Measurements from ENCODE around the gene ATAT1. TPM values are rescaled to one million over a fixed set of nuclear protein-coding genes. Genes with fewer than 3 reads are reported as not detected.

The ATAT1 gene
- total and polyA plus RNA-seq, 10 of the 15 experiments (the other 5 are each of a cell fraction or from before 2014, with no cell fraction given): 1.1 to 14.2 (median 6.9) TPM

GRCh38 chr6:30601815-30602641, 24.6 kb upstream of the ATAT1 start:
- RAD21 ChIA-PET (ENCODE audit: unreplicated experiment): no interaction called here
- Histone ChIP-seq H3K79me2 (ENCODE audit: control insufficient read depth, insufficient read depth, low read length) (no peaks in the 10 kb centered on the region), H3K36me3 (ENCODE audit: control insufficient read depth in 2 of 2, insufficient read depth in 2 of 2, low read length in 1 of 2) (peaks cover 32 to 38% of the 10 kb centered on the region in 2 experiments), H3K4me1 (ENCODE audit: control insufficient read depth, insufficient read depth, low read length) (no peaks in the 10 kb centered on the region; the same call in 1 of the 2 replicates), H4K20me1 (ENCODE audit: control insufficient read depth, insufficient read depth) (peaks cover 3% of the 10 kb centered on the region; the same call in 1 of the 2 replicates), H3K4me3 (no peak overlapping the region), H2AFZ (ENCODE audit: control insufficient read depth, low read depth, low read length) (no peak overlapping the region), H3K27me3 (replicated peaks in 1 of 2; ENCODE audit: control insufficient read depth in 2 of 2, insufficient read depth in 2 of 2, low read length in 1 of 2) (no peaks in the 10 kb centered on the region), H3K27ac (ENCODE audit: control insufficient read depth, insufficient read depth) (no peak overlapping the region), H3K9me3 (replicated peaks; ENCODE audit: control insufficient read depth, insufficient read depth, low read length) (no peaks in the 10 kb centered on the region), H3K4me2 (ENCODE audit: control insufficient read depth, insufficient read depth) (no peak overlapping the region), H3K9ac (ENCODE audit: control insufficient read depth, insufficient read depth, low read length) (no peak overlapping the region)
- intact Hi-C loops (cut with micrococcal nuclease; ENCODE audit: unreplicated experiment): no loop called here
- CTCF ChIA-PET: interaction anchor here (6.2 to 10.3 kb wide), 2 partner anchors 59 to 119 kb away, joined by 123 to 188 read pairs; no protein-coding TSS in a partner anchor
- DNase-seq (ENCODE audit: low read depth, low spot score): no peak
- BruUV-seq (replicated peaks): no TSS peak
- SMC1A ChIA-PET (ENCODE audit: uncharacterized antibody, unreplicated experiment): interaction anchor here (3.5 kb wide), 1 partner anchor 11 kb away, joined by 16 read pairs; no protein-coding TSS in a partner anchor
- no peak for FAIRE-seq
- no peak for TF ChIP-seq MYC (IDR thresholded peaks at IDR 0.05; ENCODE audit: insufficient read depth, insufficient read length, insufficient replicate concordance, low read length, severe bottlenecking)
- TF ChIP-seq CHD2 (IDR thresholded peaks at IDR 0.05; ENCODE audit: borderline replicate concordance, low read depth, low read length): no peak
- peak; percentile 53; the same call in 1 of the 2 replicates for TF ChIP-seq POLR2A (IDR thresholded peaks at IDR 0.05; ENCODE audit: low read depth, low read length)
- TF ChIP-seq IRF5 (IDR thresholded peaks at IDR 0.05; ENCODE audit: borderline replicate concordance): no peak
- TF ChIP-seq, protein P1, sequence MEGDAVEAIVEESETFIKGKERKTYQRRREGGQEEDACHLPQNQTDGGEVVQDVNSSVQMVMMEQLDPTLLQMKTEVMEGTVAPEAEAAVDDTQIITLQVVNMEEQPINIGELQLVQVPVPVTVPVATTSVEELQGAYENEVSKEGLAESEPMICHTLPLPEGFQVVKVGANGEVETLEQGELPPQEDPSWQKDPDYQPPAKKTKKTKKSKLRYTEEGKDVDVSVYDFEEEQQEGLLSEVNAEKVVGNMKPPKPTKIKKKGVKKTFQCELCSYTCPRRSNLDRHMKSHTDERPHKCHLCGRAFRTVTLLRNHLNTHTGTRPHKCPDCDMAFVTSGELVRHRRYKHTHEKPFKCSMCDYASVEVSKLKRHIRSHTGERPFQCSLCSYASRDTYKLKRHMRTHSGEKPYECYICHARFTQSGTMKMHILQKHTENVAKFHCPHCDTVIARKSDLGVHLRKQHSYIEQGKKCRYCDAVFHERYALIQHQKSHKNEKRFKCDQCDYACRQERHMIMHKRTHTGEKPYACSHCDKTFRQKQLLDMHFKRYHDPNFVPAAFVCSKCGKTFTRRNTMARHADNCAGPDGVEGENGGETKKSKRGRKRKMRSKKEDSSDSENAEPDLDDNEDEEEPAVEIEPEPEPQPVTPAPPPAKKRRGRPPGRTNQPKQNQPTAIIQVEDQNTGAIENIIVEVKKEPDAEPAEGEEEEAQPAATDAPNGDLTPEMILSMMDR (IDR thresholded peaks at IDR 0.05 in 2 of 3, conservative IDR thresholded peaks at IDR 0.05 in 1 of 3; ENCODE audit: control insufficient read depth in 2 of 3, extremely low read depth in 1 of 3, insufficient read depth in 1 of 3, low read depth in 3 of 3, low read length in 3 of 3): no peak
- TF ChIP-seq POLR2AphosphoS5 (IDR thresholded peaks at IDR 0.05; ENCODE audit: low read length): peak; percentile 28; the same call in 1 of the 2 replicates
- TF ChIP-seq ATF3 (IDR thresholded peaks at IDR 0.05; ENCODE audit: borderline replicate concordance, extremely low read depth, low read depth, low read length): no peak
- in situ Hi-C loops (cut with MboI): no loop called here
- POLR2A ChIA-PET: no interaction called here
- WGBS (ENCODE audit: insufficient coverage, insufficient replicate concordance, low lambda C conversion rate, missing lambda C conversion rate): 95% methylated on average over 39 of the region's 39 CpGs
- no peak for ATAC-seq

All from GM12878 (cell line).